ENCODE measurements around the gene P2RX6. TPM values are rescaled to one million over a fixed set of nuclear protein-coding genes. Genes with fewer than 3 reads are reported as not detected.

Gene P2RX6
- total and polyA plus RNA-seq, 2 experiments from 2014 or later, result not detected

GRCh38 chr22:20980523-20980922 is 34.4 kb upstream of the P2RX6 start:
- Mint-ChIP-seq H3K9me3 (peaks cover 20% of the 10 kb centered on the region), H3K27ac (no peak overlapping the region), H3K27me3 (ENCODE audit: insufficient read depth, low read depth, poor library complexity) (peaks cover 31% of the 10 kb centered on the region), H3K36me3 (ENCODE audit: low read depth) (peaks cover 6% of the 10 kb centered on the region; the same call in 1 of the 3 replicates), H3K4me3 (peak overlapping the region; percentile 95), H3K4me1 (peaks cover 15% of the 10 kb centered on the region)
- H3K79me2 ChIP-seq (replicated peaks; ENCODE audit: insufficient read depth), result no peaks in the 10 kb centered on the region
- no peaks in the 10 kb centered on the region; the same call in 1 of the 2 replicates for H3K36me3 ChIP-seq (ENCODE audit: insufficient read depth)
- ATAC-seq (no peak), DNase-seq (ENCODE audit: low spot score) (no peak)
- no peak overlapping the region for H2AFZ ChIP-seq
- H3K4me3 ChIP-seq, result no peak overlapping the region
- no peaks in the 10 kb centered on the region for H4K20me1 ChIP-seq (replicated peaks; ENCODE audit: insufficient read depth)
- H3K27ac ChIP-seq (ENCODE audit: low read depth), result no peak overlapping the region
- H3K4me2 ChIP-seq, result 0 out of 2 replicates have a peak overlapping the region, but pooled peaks have one; percentile 82
- H3F3A ChIP-seq (replicated peaks; ENCODE audit: low read depth), result no peaks in the 10 kb centered on the region
- peaks cover 11% of the 10 kb centered on the region; the same call in 1 of the 2 replicates for H3K4me1 ChIP-seq (ENCODE audit: insufficient read depth)
- 0 out of 2 replicates have a peak, but pooled peaks cover 6% of the 10 kb centered on the region for H3K9me2 ChIP-seq (ENCODE audit: insufficient read depth)
- TF ChIP-seq EZH2phosphoT487 (IDR thresholded peaks at IDR 0.05; ENCODE audit: unreplicated experiment) (no peak), CTCF (conservative IDR thresholded peaks at IDR 0.05; ENCODE audit: low read depth in 2 of 2) (no peak), STAT1 (IDR thresholded peaks at IDR 0.05; ENCODE audit: unreplicated experiment) (no peak), JUNB (IDR thresholded peaks at IDR 0.05; ENCODE audit: unreplicated experiment) (no peak), ETS1 (IDR thresholded peaks at IDR 0.05) (no peak), ZNF114 (CRISPR knock-in tag; IDR thresholded peaks at IDR 0.05) (no peak), ZNF331 (CRISPR knock-in tag; IDR thresholded peaks at IDR 0.05; ENCODE audit: low read depth) (no peak), NANOG (IDR thresholded peaks at IDR 0.05; ENCODE audit: borderline replicate concordance) (no peak)
- H3K27me3 ChIP-seq (ENCODE audit: insufficient read depth), result no peaks in the 10 kb centered on the region

DNA sequence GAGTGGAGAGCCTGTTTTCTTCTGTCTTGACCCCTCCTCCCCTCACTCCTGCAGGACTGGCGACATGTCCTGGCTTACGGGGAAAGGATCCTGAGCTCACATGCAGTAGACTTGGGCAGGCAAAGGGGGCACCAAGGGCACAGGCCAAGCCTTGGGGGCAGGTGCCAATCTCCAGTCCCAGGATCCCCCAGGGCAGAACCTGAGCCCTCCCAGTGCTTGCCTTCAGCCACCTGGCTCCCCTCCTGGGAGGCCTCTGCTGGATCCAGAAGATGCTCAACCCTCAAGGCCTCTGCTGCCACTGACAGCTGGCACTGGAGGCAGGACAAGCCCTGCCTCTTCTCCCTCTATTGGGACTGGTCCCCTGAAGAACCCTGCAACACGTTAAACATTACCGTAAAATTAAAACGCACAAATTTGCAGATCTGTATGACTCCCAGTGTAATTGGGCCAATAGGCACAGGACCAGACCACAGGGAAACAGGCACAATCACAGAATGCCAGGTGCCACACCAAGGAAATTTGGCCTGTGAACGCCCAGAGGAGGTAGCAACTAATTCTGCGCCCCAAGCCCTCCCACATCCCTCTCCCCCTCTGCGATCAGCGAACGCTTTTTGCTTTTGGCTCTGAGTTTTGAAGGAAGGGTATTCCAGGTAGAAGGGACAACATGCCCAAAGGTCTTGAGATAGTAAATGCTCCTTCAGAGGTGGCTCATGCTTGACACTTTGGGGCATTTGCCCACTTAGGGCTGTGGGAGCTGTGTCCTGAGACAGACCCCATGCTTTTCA is 33.8 kb upstream of the P2RX6 start:
- ATAC-seq, result no peak
- peak overlapping the region; percentile 94; the same call in 1 of the 2 replicates for H2AFZ ChIP-seq
- peak overlapping the region; percentile 70 for H3K27ac Mint-ChIP-seq
- no peak for TF ChIP-seq REST (IDR thresholded peaks at IDR 0.05; ENCODE audit: unreplicated experiment)
- TF ChIP-seq NANOG (IDR thresholded peaks at IDR 0.05; ENCODE audit: borderline replicate concordance), result no peak
- no peak for TF ChIP-seq EZH2 (IDR thresholded peaks at IDR 0.05; ENCODE audit: low read depth, unreplicated experiment)
- TF ChIP-seq CREB1 (CRISPR knock-in tag; IDR thresholded peaks at IDR 0.05; ENCODE audit: low read depth), result no peak
- no peak for TF ChIP-seq STAT1 (IDR thresholded peaks at IDR 0.05; ENCODE audit: unreplicated experiment)
- no peak for TF ChIP-seq EZH2phosphoT487 (IDR thresholded peaks at IDR 0.05; ENCODE audit: unreplicated experiment)
- no peak for TF ChIP-seq ZNF114 (CRISPR knock-in tag; IDR thresholded peaks at IDR 0.05)
- TF ChIP-seq JUNB (IDR thresholded peaks at IDR 0.05; ENCODE audit: unreplicated experiment), result no peak

More for the DNA sequence above, 33.8 kb upstream of the P2RX6 start:
- H3K4me1 ChIP-seq (ENCODE audit: insufficient read depth), result peaks cover 11% of the 10 kb centered on the region; the same call in 1 of the 2 replicates
- H3K9me2 ChIP-seq (ENCODE audit: insufficient read depth), result 0 out of 2 replicates have a peak, but pooled peaks cover 6% of the 10 kb centered on the region
- no peaks in the 10 kb centered on the region for H3K27me3 ChIP-seq (ENCODE audit: insufficient read depth)
- no peaks in the 10 kb centered on the region; the same call in 1 of the 2 replicates for H3K36me3 ChIP-seq (ENCODE audit: insufficient read depth)
- H3K27me3 Mint-ChIP-seq (ENCODE audit: insufficient read depth, low read depth, poor library complexity), result peaks cover 28% of the 10 kb centered on the region
- no peaks in the 10 kb centered on the region for H4K20me1 ChIP-seq (replicated peaks; ENCODE audit: insufficient read depth)
- peaks cover 15% of the 10 kb centered on the region for H3K4me1 Mint-ChIP-seq
- no peaks in the 10 kb centered on the region for H3K79me2 ChIP-seq (replicated peaks; ENCODE audit: insufficient read depth)
- H3K4me2 ChIP-seq, result peak overlapping the region; percentile 97
- peaks cover 20% of the 10 kb centered on the region for H3K9me3 Mint-ChIP-seq
- peaks cover 7% of the 10 kb centered on the region; the same call in 1 of the 3 replicates for H3K36me3 Mint-ChIP-seq (ENCODE audit: low read depth)
- no peaks in the 10 kb centered on the region for H3F3A ChIP-seq (replicated peaks; ENCODE audit: low read depth)
- peak overlapping the region; percentile 93 for H3K4me3 ChIP-seq
- DNase-seq (ENCODE audit: low spot score), result no peak
- H3K4me3 Mint-ChIP-seq, result peak overlapping the region; percentile 95
- 0 out of 2 replicates have a peak overlapping the region, but pooled peaks have one; percentile 79 for H3K27ac ChIP-seq (ENCODE audit: low read depth)
